HUES48 (cell line): ENCODE results near the gene CCNB3.

Experiments used
- H3K27ac ChIP-seq: one replicate; pipeline ENCODE4 v1.7.0; 2013; ENCODE audit warnings: low read depth, low read length, inconsistent platforms
- H3K27me3 ChIP-seq: 2 replicates; pipeline ENCODE4 v1.6.1; 2013; ENCODE audit warnings: mild to moderate bottlenecking, low read length; ENCODE audit not compliant: control insufficient read depth, insufficient read depth
- H3K36me3 ChIP-seq: 2 replicates; pipeline ENCODE4 v1.6.1; 2013; ENCODE audit warnings: low read length; ENCODE audit not compliant: control insufficient read depth, insufficient read depth
- H3K4me1 ChIP-seq: 2 replicates; pipeline ENCODE4 v1.6.1; 2013; ENCODE audit warnings: mild to moderate bottlenecking, low read length; ENCODE audit not compliant: control insufficient read depth, insufficient read depth
- H3K4me3 ChIP-seq: 2 replicates; pipeline ENCODE4 v1.5.1; 2013; ENCODE audit warnings: mild to moderate bottlenecking, low read depth, low read length
- H3K9ac ChIP-seq: 2 replicates; pipeline ENCODE4 v1.6.1; 2013; ENCODE audit warnings: mild to moderate bottlenecking, low read depth, low read length, moderate library complexity
- H3K9me3 ChIP-seq: 2 replicates; pipeline ENCODE4 v1.6.1; 2013; ENCODE audit warnings: low read length; ENCODE audit not compliant: control insufficient read depth, insufficient read depth

The CCNB3 gene

GRCh38 chrX:50343917-50344316 is 139.4 kb downstream of the CCNB3 start:
- Histone ChIP-seq H3K36me3 (no peaks in the 10 kb centered on the region), H3K27me3 (no peaks in the 10 kb centered on the region), H3K9ac (no peak overlapping the region), H3K9me3 (no peaks in the 10 kb centered on the region), H3K4me1 (no peaks in the 10 kb centered on the region; the same call in 1 of the 2 replicates), H3K27ac (no peak overlapping the region), H3K4me3 (no peak overlapping the region)

DNA sequence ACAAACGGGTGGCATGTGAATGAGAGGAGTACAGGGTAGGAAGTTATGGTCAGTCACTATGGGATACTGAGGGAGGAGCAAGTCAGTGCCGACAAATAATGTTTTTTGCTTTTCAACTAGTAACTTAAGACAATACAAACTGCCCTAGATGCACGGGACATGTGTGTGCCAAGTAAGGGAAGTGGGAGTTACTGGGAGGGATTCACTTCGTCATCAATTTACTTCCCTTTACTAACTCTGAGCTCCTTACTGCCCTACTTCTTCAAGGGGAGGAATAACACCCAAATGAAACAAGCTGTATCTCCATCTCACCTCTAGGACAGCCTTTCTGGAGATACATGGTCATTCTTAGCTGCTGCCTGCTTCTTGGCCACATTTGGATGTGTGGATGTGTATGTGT is 168.4 kb downstream of the CCNB3 start:
- Histone ChIP-seq H3K4me3 (no peak overlapping the region), H3K36me3 (no peaks in the 10 kb centered on the region), H3K9ac (no peak overlapping the region), H3K27ac (no peak overlapping the region), H3K9me3 (no peaks in the 10 kb centered on the region), H3K27me3 (no peaks in the 10 kb centered on the region), H3K4me1 (no peaks in the 10 kb centered on the region)

DNA sequence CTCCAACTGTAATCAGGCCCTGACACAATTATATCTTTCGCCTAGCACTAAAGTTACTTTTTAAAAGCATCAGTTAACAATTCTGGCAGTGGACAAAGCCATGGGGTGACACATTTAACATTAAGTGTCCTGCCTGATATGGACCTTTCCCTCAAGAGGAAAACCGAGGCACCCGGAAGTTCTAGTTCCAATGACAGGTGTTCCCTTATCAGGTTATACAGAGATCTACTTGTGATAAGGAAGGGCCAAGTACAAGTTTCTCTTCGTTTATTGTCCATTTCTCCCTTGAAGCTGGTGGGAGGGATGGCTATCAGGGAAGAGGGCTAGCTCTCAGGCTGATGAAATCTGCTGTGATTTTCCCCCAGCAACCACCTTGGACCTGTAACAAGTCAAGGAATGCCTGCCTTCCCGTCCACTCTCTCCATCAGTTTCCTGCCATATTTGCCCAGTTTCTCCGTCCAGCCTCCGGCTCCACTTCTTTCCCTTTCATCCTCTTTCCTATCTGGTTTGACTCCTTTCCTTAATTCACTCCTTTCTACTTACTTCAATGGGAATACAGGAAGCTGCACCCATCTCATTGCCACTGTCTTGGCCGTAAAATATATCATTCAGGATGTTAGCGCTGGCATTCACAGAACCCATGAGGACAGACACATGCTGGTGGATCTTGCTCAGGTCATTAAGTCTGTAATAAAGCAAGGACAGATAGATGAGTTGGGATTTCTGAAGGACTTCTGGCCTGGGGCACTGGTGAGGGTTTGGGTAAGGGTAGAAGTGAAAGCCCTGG is 171.1 kb downstream of the CCNB3 start:
- Histone ChIP-seq H3K4me1 (no peaks in the 10 kb centered on the region), H3K27me3 (no peaks in the 10 kb centered on the region), H3K4me3 (no peak overlapping the region), H3K27ac (no peak overlapping the region), H3K9ac (no peak overlapping the region), H3K9me3 (no peaks in the 10 kb centered on the region), H3K36me3 (no peaks in the 10 kb centered on the region)

- Histone ChIP-seq H3K36me3 (no peaks in the 10 kb centered on the region), H3K4me3 (no peak overlapping the region), H3K27me3 (no peaks in the 10 kb centered on the region), H3K9ac (no peak overlapping the region), H3K9me3 (no peaks in the 10 kb centered on the region), H3K4me1 (no peaks in the 10 kb centered on the region), H3K27ac (no peak overlapping the region)
Observed at GRCh38 chrX:50381729-50382415, 177.3 kb downstream of the CCNB3 start.

- Histone ChIP-seq H3K9me3 (no peaks in the 10 kb centered on the region), H3K27ac (no peak overlapping the region), H3K36me3 (no peaks in the 10 kb centered on the region), H3K27me3 (no peaks in the 10 kb centered on the region), H3K9ac (no peak overlapping the region), H3K4me3 (no peak overlapping the region), H3K4me1 (no peaks in the 10 kb centered on the region)
Observed at GRCh38 chrX:50386520-50386919, 182.0 kb downstream of the CCNB3 start.

DNA sequence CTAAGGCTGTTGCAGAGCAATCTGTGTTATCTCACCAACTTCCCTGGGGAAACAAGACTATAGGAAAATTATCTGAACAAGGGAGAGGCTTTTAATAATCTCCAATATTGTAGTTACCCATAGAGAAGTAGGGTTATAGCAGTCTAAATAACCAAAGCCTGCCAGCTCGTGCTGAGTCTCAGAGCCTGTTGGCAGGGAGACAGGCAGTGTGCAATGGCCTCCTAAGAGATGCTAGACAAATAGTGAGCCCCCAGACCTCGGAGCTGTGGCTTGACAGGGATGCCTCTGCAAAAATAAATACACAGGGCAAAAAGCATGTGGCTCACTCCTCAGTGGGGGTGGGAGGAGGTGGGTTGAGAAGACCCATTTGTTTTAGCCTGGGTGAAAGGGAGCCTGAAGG is 189.3 kb downstream of the CCNB3 start:
- Histone ChIP-seq H3K9ac (no peak overlapping the region), H3K4me1 (no peaks in the 10 kb centered on the region), H3K9me3 (no peaks in the 10 kb centered on the region), H3K36me3 (no peaks in the 10 kb centered on the region), H3K4me3 (no peak overlapping the region), H3K27ac (no peak overlapping the region), H3K27me3 (no peaks in the 10 kb centered on the region)
